GM23338 (cell line): ENCODE measurements around the gene RDH8. TPM values are rescaled to one million over a fixed set of nuclear protein-coding genes. Genes with fewer than 3 reads are reported as not detected.

ENCODE experiments used
- ATAC-seq: fragments of 200-7000 bp; cut with Tn5 transposase; 3 replicates; pipeline ENCODE4 v1.9.1; 2020
- DNase-seq: peaks from one replicate; pipeline ENCODE4 v3.0.0-alpha.2; 2015; ENCODE audit warnings: low spot score
- H2AFZ ChIP-seq: fragments of 200-600 bp; sonication (generic); 2 replicates; pipeline ENCODE4 v1.8.0; 2016; ENCODE audit warnings: antibody characterized with exemption, mild to moderate bottlenecking, moderate library complexity
- H3F3A ChIP-seq: fragments of 200-600 bp; sonication (generic); replicated peaks from 2 replicates; pipeline ENCODE4 v1.8.0; 2017; ENCODE audit warnings: antibody characterized with exemption, mixed run types, low read depth
- H3K27ac ChIP-seq: fragments of 200-600 bp; sonication (generic); 2 replicates; pipeline ENCODE4 v1.6.1; 2016; ENCODE audit warnings: low read depth
- H3K27me3 ChIP-seq: fragments of 200-600 bp; sonication (generic); 2 replicates; pipeline ENCODE4 v1.8.0; 2016; ENCODE audit warnings: mild to moderate bottlenecking, mixed run types, moderate library complexity; ENCODE audit not compliant: insufficient read depth
- H3K36me3 ChIP-seq: fragments of 200-600 bp; sonication (generic); 2 replicates; pipeline ENCODE4 v1.8.0; 2016; ENCODE audit warnings: mild to moderate bottlenecking; ENCODE audit not compliant: insufficient read depth
- H3K4me1 ChIP-seq: fragments of 200-600 bp; sonication (generic); 2 replicates; pipeline ENCODE4 v1.8.0; 2016; ENCODE audit warnings: mild to moderate bottlenecking, moderate library complexity; ENCODE audit not compliant: insufficient read depth
- H3K4me2 ChIP-seq: fragments of 200-600 bp; sonication (generic); 2 replicates; pipeline ENCODE4 v1.7.1; 2017; ENCODE audit warnings: mixed run types
- H3K4me3 ChIP-seq: fragments of 200-600 bp; sonication (generic); 2 replicates; pipeline ENCODE4 v1.6.1; 2016; ENCODE audit warnings: mixed run types
- H3K79me2 ChIP-seq: fragments of 200-600 bp; sonication (generic); replicated peaks from 2 replicates; pipeline ENCODE4 v1.8.0; 2017; ENCODE audit warnings: mild to moderate bottlenecking; ENCODE audit not compliant: insufficient read depth
- H3K9me2 ChIP-seq: fragments of 200-600 bp; sonication (generic); 2 replicates; pipeline ENCODE4 v1.8.0; 2017; ENCODE audit not compliant: insufficient read depth
- H4K20me1 ChIP-seq: fragments of 200-600 bp; sonication (generic); replicated peaks from 2 replicates; pipeline ENCODE4 v1.8.0; 2017; ENCODE audit warnings: mild to moderate bottlenecking; ENCODE audit not compliant: insufficient read depth
- H3K27ac Mint-ChIP-seq: 2 replicates; pipeline ENCODE4 v1.8.0; 2020; ENCODE audit warnings: inconsistent platforms, mild to moderate bottlenecking, moderate library complexity, mixed read lengths
- H3K27me3 Mint-ChIP-seq: 3 replicates; pipeline ENCODE4 v1.8.0; 2022; ENCODE audit warnings: low read depth, mild to moderate bottlenecking, moderate library complexity, mixed read lengths, inconsistent platforms; ENCODE audit not compliant: insufficient read depth, poor library complexity
- H3K36me3 Mint-ChIP-seq: 3 replicates; pipeline ENCODE4 v1.8.0; 2021; ENCODE audit warnings: low read depth, mild to moderate bottlenecking, inconsistent platforms, moderate library complexity, mixed read lengths
- H3K4me1 Mint-ChIP-seq: 3 replicates; pipeline ENCODE4 v1.8.0; 2020; ENCODE audit warnings: mild to moderate bottlenecking, inconsistent platforms, mixed read lengths
- H3K4me3 Mint-ChIP-seq: 3 replicates; pipeline ENCODE4 v1.8.0; 2021; ENCODE audit warnings: moderate library complexity, mild to moderate bottlenecking, inconsistent platforms, mixed read lengths
- H3K9me3 Mint-ChIP-seq: 3 replicates; pipeline ENCODE4 v1.8.0; 2020; ENCODE audit warnings: moderate library complexity, mild to moderate bottlenecking, inconsistent platforms, mixed read lengths
- CREB1 ChIP-seq: fragments of 250-450 bp; sonication (Bioruptor Pico); IDR thresholded peaks from 2 replicates; pipeline ENCODE4 v1.5.0; 2020; ENCODE audit warnings: low read depth, mild to moderate bottlenecking, moderate library complexity
- ETS1 ChIP-seq: IDR thresholded peaks from 2 replicates; pipeline ENCODE4 v1.6.1; 2016; ENCODE audit warnings: antibody characterized with exemption
- EZH2 ChIP-seq: fragments of 200-600 bp; sonication (generic); IDR thresholded peaks from one replicate; pipeline ENCODE4 v1.8.0; 2017; ENCODE audit warnings: antibody characterized with exemption, mild to moderate bottlenecking, low read depth; ENCODE audit not compliant: unreplicated experiment
- EZH2phosphoT487 ChIP-seq: fragments of 200-600 bp; sonication (generic); IDR thresholded peaks from one replicate; pipeline ENCODE4 v1.8.1; 2018; ENCODE audit warnings: antibody characterized with exemption; ENCODE audit not compliant: unreplicated experiment
- JUNB ChIP-seq: IDR thresholded peaks from one replicate; pipeline ENCODE4 v1.6.1; 2016; ENCODE audit warnings: antibody characterized with exemption; ENCODE audit not compliant: unreplicated experiment
- NANOG ChIP-seq: IDR thresholded peaks from 2 replicates; pipeline ENCODE4 v1.6.1; 2016; ENCODE audit warnings: antibody characterized with exemption, borderline replicate concordance
- POLR2AphosphoS5 ChIP-seq: IDR thresholded peaks from 2 replicates; pipeline ENCODE4 v1.6.1; 2016; ENCODE audit warnings: antibody characterized with exemption, low read depth
- STAT1 ChIP-seq: IDR thresholded peaks from one replicate; pipeline ENCODE4 v1.6.1; 2016; ENCODE audit warnings: antibody characterized with exemption; ENCODE audit not compliant: unreplicated experiment
- ZNF114 ChIP-seq: fragments of 250-450 bp; sonication (Bioruptor Pico); IDR thresholded peaks from 2 replicates; pipeline ENCODE4 v1.5.0; 2020; ENCODE audit warnings: mild to moderate bottlenecking, moderate library complexity
- ZNF331 ChIP-seq: fragments of 250-450 bp; sonication (Bioruptor Pico); IDR thresholded peaks from 2 replicates; pipeline ENCODE4 v1.5.0; 2020; ENCODE audit warnings: low read depth, mild to moderate bottlenecking, moderate library complexity
- polyA plus RNA-seq: library from polyadenylated mRNA; unstranded; fragments of >200 nt; fragmentation: Nextera tagmentation; extraction: Ambion mirVana; gene quantifications from 2 replicates; pipeline ENCODE4 v1.2.1, GENCODE V29; 2016
- total RNA-seq: library from RNA; depleted of rRNA; stranded (reverse); fragments of >200 nt; shearing (Covaris generic); gene quantifications from 2 replicates; pipeline ENCODE4 v1.2.3, GENCODE V29; 2014
- TF ChIP-seq, protein P1 (sequence below): fragments of 250-450 bp; sonication (Bioruptor Pico); IDR thresholded peaks from 2 replicates; pipeline ENCODE4 v1.5.0; 2020; ENCODE audit warnings: mild to moderate bottlenecking, moderate library complexity
- TF ChIP-seq, protein P2 (sequence below), 2 experiments: fragments of 200-600 bp in 1 of 2; sonication (generic) in 1 of 2; conservative IDR thresholded peaks; 2 replicates each; pipeline versions ENCODE4 v1.5.1 to v1.6.1; 2016 to 2017; ENCODE audit warnings: antibody characterized with exemption in 2 of 2, low read depth in 2 of 2, mild to moderate bottlenecking in 2 of 2, moderate library complexity in 1 of 2
- TF ChIP-seq, protein P3 (sequence below): IDR thresholded peaks from one replicate; pipeline ENCODE4 v1.6.1; 2018; ENCODE audit warnings: antibody characterized with exemption; ENCODE audit not compliant: unreplicated experiment

Gene RDH8
- total and polyA plus RNA-seq, 2 experiments from 2014 or later, result not detected

- no peak overlapping the region for H2AFZ ChIP-seq
- no peaks in the 10 kb centered on the region for H3K79me2 ChIP-seq
- Mint-ChIP-seq H3K9me3 (no peaks in the 10 kb centered on the region; the same call in 1 of the 3 replicates), H3K4me3 (no peak overlapping the region), H3K27me3 (peaks cover 26% of the 10 kb centered on the region), H3K36me3 (no peaks in the 10 kb centered on the region; the same call in 2 of the 3 replicates), H3K4me1 (peaks cover 15% of the 10 kb centered on the region), H3K27ac (no peak overlapping the region)
- no peak overlapping the region for H3K27ac ChIP-seq
- no peaks in the 10 kb centered on the region for H3F3A ChIP-seq
- no peak for DNase-seq
- H3K36me3 ChIP-seq, result no peaks in the 10 kb centered on the region
- TF ChIP-seq, protein P1, sequence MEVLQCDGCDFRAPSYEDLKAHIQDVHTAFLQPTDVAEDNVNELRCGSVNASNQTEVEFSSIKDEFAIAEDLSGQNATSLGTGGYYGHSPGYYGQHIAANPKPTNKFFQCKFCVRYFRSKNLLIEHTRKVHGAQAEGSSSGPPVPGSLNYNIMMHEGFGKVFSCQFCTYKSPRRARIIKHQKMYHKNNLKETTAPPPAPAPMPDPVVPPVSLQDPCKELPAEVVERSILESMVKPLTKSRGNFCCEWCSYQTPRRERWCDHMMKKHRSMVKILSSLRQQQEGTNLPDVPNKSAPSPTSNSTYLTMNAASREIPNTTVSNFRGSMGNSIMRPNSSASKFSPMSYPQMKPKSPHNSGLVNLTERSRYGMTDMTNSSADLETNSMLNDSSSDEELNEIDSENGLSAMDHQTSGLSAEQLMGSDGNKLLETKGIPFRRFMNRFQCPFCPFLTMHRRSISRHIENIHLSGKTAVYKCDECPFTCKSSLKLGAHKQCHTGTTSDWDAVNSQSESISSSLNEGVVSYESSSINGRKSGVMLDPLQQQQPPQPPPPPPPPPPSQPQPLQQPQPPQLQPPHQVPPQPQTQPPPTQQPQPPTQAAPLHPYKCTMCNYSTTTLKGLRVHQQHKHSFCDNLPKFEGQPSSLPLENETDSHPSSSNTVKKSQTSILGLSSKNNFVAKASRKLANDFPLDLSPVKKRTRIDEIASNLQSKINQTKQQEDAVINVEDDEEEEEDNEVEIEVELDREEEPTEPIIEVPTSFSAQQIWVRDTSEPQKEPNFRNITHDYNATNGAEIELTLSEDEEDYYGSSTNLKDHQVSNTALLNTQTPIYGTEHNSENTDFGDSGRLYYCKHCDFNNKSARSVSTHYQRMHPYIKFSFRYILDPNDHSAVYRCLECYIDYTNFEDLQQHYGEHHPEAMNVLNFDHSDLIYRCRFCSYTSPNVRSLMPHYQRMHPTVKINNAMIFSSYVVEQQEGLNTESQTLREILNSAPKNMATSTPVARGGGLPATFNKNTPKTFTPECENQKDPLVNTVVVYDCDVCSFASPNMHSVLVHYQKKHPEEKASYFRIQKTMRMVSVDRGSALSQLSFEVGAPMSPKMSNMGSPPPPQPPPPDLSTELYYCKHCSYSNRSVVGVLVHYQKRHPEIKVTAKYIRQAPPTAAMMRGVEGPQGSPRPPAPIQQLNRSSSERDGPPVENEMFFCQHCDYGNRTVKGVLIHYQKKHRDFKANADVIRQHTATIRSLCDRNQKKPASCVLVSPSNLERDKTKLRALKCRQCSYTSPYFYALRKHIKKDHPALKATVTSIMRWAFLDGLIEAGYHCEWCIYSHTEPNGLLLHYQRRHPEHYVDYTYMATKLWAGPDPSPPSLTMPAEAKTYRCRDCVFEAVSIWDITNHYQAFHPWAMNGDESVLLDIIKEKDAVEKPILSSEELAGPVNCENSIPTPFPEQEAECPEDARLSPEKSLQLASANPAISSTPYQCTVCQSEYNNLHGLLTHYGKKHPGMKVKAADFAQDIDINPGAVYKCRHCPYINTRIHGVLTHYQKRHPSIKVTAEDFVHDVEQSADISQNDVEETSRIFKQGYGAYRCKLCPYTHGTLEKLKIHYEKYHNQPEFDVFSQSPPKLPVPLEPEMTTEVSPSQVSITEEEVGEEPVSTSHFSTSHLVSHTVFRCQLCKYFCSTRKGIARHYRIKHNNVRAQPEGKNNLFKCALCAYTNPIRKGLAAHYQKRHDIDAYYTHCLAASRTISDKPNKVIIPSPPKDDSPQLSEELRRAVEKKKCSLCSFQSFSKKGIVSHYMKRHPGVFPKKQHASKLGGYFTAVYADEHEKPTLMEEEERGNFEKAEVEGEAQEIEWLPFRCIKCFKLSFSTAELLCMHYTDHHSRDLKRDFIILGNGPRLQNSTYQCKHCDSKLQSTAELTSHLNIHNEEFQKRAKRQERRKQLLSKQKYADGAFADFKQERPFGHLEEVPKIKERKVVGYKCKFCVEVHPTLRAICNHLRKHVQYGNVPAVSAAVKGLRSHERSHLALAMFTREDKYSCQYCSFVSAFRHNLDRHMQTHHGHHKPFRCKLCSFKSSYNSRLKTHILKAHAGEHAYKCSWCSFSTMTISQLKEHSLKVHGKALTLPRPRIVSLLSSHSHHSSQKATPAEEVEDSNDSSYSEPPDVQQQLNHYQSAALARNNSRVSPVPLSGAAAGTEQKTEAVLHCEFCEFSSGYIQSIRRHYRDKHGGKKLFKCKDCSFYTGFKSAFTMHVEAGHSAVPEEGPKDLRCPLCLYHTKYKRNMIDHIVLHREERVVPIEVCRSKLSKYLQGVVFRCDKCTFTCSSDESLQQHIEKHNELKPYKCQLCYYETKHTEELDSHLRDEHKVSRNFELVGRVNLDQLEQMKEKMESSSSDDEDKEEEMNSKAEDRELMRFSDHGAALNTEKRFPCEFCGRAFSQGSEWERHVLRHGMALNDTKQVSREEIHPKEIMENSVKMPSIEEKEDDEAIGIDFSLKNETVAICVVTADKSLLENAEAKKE (CRISPR knock-in tag), result no peak
- TF ChIP-seq STAT1 (no peak), EZH2phosphoT487 (no peak), ZNF114 (CRISPR knock-in tag) (no peak), CREB1 (CRISPR knock-in tag) (no peak), EZH2 (no peak), JUNB (no peak), ZNF331 (CRISPR knock-in tag) (no peak), NANOG (no peak), POLR2AphosphoS5 (no peak), ETS1 (no peak)
- TF ChIP-seq, protein P2, sequence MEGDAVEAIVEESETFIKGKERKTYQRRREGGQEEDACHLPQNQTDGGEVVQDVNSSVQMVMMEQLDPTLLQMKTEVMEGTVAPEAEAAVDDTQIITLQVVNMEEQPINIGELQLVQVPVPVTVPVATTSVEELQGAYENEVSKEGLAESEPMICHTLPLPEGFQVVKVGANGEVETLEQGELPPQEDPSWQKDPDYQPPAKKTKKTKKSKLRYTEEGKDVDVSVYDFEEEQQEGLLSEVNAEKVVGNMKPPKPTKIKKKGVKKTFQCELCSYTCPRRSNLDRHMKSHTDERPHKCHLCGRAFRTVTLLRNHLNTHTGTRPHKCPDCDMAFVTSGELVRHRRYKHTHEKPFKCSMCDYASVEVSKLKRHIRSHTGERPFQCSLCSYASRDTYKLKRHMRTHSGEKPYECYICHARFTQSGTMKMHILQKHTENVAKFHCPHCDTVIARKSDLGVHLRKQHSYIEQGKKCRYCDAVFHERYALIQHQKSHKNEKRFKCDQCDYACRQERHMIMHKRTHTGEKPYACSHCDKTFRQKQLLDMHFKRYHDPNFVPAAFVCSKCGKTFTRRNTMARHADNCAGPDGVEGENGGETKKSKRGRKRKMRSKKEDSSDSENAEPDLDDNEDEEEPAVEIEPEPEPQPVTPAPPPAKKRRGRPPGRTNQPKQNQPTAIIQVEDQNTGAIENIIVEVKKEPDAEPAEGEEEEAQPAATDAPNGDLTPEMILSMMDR (conservative IDR thresholded peaks at IDR 0.05; ENCODE audit: low read depth in 2 of 2), result no peak
- TF ChIP-seq, protein P3, sequence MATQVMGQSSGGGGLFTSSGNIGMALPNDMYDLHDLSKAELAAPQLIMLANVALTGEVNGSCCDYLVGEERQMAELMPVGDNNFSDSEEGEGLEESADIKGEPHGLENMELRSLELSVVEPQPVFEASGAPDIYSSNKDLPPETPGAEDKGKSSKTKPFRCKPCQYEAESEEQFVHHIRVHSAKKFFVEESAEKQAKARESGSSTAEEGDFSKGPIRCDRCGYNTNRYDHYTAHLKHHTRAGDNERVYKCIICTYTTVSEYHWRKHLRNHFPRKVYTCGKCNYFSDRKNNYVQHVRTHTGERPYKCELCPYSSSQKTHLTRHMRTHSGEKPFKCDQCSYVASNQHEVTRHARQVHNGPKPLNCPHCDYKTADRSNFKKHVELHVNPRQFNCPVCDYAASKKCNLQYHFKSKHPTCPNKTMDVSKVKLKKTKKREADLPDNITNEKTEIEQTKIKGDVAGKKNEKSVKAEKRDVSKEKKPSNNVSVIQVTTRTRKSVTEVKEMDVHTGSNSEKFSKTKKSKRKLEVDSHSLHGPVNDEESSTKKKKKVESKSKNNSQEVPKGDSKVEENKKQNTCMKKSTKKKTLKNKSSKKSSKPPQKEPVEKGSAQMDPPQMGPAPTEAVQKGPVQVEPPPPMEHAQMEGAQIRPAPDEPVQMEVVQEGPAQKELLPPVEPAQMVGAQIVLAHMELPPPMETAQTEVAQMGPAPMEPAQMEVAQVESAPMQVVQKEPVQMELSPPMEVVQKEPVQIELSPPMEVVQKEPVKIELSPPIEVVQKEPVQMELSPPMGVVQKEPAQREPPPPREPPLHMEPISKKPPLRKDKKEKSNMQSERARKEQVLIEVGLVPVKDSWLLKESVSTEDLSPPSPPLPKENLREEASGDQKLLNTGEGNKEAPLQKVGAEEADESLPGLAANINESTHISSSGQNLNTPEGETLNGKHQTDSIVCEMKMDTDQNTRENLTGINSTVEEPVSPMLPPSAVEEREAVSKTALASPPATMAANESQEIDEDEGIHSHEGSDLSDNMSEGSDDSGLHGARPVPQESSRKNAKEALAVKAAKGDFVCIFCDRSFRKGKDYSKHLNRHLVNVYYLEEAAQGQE, result no peak
- no peaks in the 10 kb centered on the region for H3K4me1 ChIP-seq
- H3K4me3 ChIP-seq, result no peak overlapping the region
- no peak for ATAC-seq
- H3K27me3 ChIP-seq, result peaks cover 24% of the 10 kb centered on the region
- no peak overlapping the region for H3K4me2 ChIP-seq
- H3K9me2 ChIP-seq, result no peaks in the 10 kb centered on the region
- H4K20me1 ChIP-seq, result no peaks in the 10 kb centered on the region
Measured at GRCh38 chr19:10007371-10008183, 5.7 kb upstream of the RDH8 start.
